HuH-7.5 (cell line): ENCODE results near the gene MBOAT1.
"Not testable (repeated sequence)": the region's sequence is repeated elsewhere in the genome, so short reads cannot be mapped to it uniquely, and the experiment has no call there.

Source experiments
- DNase-seq: peaks from one replicate; pipeline ENCODE4 v3.0.0; 2011; ENCODE audit warnings: low spot score

The MBOAT1 gene

DNA sequence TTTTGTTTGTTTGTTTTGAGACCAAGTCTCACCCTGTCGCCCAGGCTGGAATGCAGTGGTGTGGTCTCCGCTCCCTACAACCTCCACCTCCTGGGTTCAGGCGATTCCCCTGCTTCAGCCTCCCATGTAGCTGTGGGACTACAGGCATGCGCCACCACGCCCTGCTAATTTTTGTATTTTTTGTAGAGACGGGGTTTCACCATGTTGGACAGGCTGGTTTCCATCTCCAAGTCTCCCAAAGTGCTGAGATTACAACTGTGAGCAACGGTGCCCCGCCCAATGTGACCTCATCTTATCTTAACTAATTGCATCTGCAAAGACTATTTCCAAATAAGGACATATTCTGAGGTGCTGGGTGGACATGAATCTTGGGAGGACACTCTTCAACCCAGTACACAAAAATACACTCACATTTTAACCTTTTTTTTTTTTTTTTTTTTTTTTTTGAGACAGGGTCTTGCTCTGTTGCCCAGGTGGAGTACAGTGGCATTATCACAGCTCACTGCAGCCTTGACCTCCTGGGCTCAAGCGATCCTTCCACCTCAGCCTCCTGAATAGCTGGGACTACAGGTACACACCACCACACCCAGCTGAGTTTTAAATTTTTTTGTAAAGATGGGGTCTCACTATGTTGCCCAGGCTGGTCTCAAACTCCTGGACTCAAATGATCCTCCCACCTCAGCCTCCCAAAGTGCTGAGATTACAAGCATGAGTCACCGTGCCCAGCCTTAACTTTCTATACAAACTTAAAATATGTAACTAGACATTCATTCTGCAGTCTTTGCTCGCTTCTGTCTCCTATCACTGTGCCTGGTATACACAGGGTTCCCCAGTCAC is 72.9 kb downstream of the MBOAT1 start:
- DNase-seq: not testable (repeated sequence)

GRCh38 chr6:20137837-20138236 is 74.4 kb downstream of the MBOAT1 start:
- no peak for DNase-seq

GRCh38 chr6:20137240-20137639 is 75.0 kb downstream of the MBOAT1 start:
- DNase-seq: no peak

GRCh38 chr6:20135677-20136268 is 76.5 kb downstream of the MBOAT1 start:
- no peak for DNase-seq

DNA sequence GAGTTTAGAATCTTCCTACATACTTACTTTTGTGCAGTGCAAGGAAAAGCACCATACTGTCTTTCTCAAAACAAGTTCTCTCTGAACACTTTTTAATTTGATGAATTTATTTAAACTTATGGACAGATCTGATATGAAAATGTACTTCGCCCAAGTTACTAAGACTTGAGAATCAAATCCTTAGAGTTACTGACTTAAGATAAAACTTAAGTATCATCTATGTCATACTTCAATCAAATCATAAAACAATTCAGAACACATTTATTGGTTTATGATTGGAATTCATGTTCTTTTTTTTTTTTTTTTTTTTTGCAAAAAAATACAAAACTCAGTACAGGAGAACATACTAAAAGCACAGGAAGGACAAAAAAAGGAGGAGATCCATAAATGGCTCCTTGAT is 77.7 kb downstream of the MBOAT1 start:
- DNase-seq: no peak

DNA sequence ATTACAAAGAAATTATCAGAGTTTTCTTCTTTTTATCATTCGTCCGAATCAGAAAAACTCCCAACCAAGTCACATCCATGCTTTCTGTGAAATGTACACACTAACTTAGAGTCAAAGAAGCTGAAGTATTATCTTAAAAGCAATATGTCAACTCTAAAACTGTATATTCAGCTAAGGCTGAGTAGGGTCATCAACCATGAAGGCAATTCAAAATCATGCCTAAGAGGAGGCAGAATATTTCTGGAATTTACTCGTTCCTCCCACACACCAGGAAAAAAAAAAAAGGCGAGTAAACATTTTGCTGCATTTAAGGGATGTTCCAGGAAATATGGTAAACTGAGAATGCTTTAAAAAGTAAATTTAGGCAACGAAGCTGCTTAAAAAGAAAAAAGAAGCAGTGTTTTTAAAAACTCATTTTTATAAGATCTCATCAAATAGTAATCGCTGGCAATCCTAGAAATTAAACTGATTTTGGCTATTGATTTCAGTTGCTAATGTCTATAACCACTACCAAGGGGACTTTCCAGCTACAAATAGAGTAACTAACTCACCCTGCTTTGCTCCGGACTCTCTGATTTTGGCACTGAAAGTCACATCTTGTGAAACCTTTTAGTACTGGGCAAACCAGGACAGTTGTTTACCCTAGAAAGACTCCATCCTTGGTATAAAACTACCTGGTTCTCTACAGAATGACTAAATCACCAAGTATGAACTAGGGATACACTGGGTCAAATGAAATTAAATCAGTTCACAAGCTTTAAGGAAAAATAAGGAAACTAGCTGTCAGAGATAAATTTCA is 82.8 kb downstream of the MBOAT1 start:
- no peak for DNase-seq

GRCh38 chr6:20128018-20128417 is 84.3 kb downstream of the MBOAT1 start:
- no peak for DNase-seq

- DNase-seq: peak; percentile 24
Measured at GRCh38 chr6:20126789-20127653, 85.2 kb downstream of the MBOAT1 start.

DNA sequence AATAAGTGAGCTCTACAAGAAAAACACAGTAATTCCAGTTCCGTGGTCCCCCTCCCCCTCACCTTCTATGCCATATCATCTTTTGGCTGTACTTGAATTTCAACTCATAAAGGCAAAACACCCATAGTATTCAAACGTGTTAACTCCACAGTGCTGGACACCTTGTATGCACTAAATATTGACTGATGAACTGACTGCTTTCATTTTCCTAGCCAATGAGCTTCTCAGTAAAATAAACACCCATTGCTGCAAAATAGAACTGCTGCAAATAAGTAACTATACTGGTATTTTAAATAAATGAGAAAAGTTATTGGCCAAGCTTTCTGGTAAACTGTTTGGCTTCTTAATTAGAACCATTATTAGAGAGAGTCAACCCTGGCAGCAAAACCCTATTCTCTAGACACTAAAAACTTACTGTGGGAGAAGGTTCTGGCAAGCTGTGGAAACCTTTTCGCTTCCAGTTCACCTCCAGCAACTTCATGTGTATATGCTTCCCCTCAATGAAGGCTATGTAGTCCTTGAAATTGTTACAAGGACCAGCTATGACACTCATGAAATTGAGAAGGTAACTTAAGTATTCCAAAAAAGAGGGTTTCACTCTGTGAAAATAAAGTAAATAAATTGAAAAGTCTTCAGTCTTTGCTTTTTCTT is 86.0 kb downstream of the MBOAT1 start:
- DNase-seq: no peak

- no peak for DNase-seq
Measured at GRCh38 chr6:20124545-20124944, 87.7 kb downstream of the MBOAT1 start.

DNA sequence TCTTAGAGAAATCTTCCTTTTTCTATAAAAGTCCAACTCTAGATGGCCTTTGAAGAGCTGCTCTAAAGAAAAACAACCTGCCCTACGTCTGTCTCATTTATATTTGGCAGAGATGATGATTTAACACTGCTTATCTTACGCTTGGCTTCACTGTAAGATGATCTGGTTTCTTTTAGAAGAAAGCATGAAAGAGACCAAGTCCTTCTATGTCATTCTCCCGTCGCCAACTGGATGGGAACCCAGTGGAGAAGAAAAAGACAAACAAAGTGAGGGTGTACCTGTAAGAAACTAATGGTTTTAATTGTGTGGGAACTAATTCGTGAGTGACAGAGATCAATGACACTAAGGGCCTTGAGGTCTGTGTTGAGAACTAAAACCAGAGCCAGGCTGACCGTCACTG is 92.8 kb downstream of the MBOAT1 start:
- no peak for DNase-seq

DNA sequence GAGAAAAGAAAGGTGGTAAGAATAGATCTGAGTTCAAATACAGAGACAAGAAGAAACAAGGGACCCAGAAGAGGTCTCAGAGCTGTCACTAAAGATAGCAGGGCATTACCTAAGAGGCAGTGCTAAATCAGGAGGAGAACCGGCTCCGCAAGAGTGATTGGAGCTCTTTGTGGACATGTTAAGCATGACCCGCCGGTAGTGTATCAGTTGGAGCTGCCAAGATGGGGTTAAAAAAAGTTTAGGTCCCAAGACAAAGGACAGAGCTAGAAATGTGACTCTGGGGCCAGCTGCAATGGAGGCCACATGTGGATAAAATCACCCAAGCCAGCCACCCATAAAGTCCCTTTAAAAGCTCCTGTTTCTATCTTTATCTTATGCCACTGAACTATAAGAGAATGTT is 93.4 kb downstream of the MBOAT1 start:
- DNase-seq: no peak

- no peak for DNase-seq
Measured at GRCh38 chr6:20117474-20117873, 94.8 kb downstream of the MBOAT1 start.

DNA sequence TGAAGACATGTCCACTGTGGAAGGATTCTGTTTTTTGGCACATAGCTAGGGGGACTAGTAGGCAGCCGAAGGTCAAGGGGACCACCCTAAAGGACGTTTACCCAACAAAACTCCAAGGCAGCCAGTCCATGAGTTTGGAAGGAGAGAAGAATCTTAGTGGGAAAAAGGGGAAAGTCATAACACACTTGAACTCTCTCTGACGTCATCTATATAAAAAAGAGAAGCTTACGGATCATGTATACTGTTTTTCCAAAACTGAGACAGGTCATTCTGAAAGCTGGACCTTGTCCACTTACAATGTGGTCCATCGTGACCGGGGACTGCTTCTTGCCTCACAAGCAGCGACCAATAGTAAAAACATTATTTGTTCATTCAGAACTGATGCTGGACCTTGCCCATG is 95.5 kb downstream of the MBOAT1 start:
- no peak for DNase-seq

GRCh38 chr6:20115246-20115980 is 96.9 kb downstream of the MBOAT1 start:
- no peak for DNase-seq

DNA sequence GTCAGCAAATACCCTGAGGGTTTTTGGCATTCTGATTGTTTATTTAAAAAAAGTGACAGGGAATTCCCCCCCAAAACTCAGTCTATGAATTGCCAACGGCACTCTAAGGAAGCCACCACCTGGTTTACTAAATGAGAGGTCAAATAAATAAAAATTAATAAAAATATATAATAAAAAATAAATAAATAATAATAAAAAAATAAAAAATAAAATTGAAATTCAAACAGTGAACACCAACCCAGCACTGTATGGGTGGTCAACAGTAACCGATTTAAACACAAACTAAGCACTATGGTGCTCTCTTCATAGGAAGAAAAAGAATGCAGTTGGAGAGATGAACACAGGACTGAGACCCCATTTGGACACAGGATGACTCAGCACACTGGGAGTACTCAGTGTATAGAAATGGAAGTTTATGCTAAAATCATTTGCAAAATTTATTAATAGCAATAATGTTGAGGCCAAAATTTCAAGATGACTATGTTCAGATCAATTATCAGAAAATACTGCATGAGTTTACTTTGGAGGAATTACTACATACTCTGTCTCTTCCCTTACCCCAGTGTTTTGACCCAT is 98.5 kb downstream of the MBOAT1 start:
- no peak for DNase-seq

GRCh38 chr6:20112841-20113240 is 99.4 kb downstream of the MBOAT1 start:
- no peak for DNase-seq

GRCh38 chr6:20112241-20112640 is 100.0 kb downstream of the MBOAT1 start:
- no peak for DNase-seq

DNA sequence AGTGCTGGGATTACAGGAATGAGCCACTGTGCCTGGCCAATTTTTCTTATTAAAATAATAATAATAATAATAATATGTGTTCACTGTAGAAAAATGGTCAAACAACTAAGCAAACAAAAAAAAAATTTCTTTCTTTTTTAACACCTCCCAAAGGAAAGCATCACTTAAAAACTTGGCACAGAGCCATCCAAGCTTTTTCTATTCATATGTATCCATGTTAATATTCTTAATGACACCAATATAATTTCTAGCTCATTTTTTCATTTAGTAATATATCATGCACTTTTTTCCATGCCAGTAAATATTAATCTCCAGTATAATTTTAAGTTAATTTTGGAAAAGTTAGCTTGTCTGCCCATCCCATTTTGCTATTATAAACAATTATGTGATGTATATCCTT is 101.8 kb downstream of the MBOAT1 start:
- DNase-seq: no peak

GRCh38 chr6:20109526-20109925 is 102.7 kb downstream of the MBOAT1 start:
- DNase-seq: no peak
